SK-N-SH treated with all-trans-retinoic acid at 6 μM for 48 hours (cell line): Measurements from ENCODE around the gene SREBF1.

Experiments used
- ATAC-seq: fragments of 200-7000 bp; cut with Tn5 transposase; 3 replicates; pipeline ENCODE4 v1.9.1; 2020; ENCODE audit warnings: mild to moderate bottlenecking, moderate library complexity
- ARNTL ChIP-seq: fragments of 450-650 bp; formaldehyde crosslinking; IDR thresholded peaks from 2 replicates; pipeline ENCODE4 v1.5.0; 2020; ENCODE audit warnings: low read depth, mild to moderate bottlenecking, moderate library complexity, borderline replicate concordance
- BACH2 ChIP-seq: fragments of 250-450 bp; sonication (Bioruptor Pico); IDR thresholded peaks from 2 replicates; pipeline ENCODE4 v1.9.0; 2021; ENCODE audit warnings: mild to moderate bottlenecking, borderline replicate concordance
- CREB5 ChIP-seq: fragments of 250-450 bp; sonication (Bioruptor Pico); IDR thresholded peaks from 2 replicates; pipeline ENCODE4 v1.5.1; 2020; ENCODE audit warnings: low read depth, mild to moderate bottlenecking, moderate library complexity
- CSRNP3 ChIP-seq: fragments of 250-450 bp; sonication (Bioruptor Pico); IDR thresholded peaks from 2 replicates; pipeline ENCODE4 v1.5.1; 2021; ENCODE audit warnings: mild to moderate bottlenecking, moderate library complexity
- ESRRG ChIP-seq: fragments of 250-450 bp; sonication (Bioruptor Pico); IDR thresholded peaks from 2 replicates; pipeline ENCODE4 v1.6.1; 2021; ENCODE audit warnings: mild to moderate bottlenecking
- GLIS3 ChIP-seq: fragments of 250-450 bp; sonication (Bioruptor Pico); IDR thresholded peaks from 2 replicates; pipeline ENCODE4 v1.5.0; 2020; ENCODE audit warnings: mild to moderate bottlenecking, moderate library complexity
- ISL1 ChIP-seq: fragments of 250-450 bp; sonication (Bioruptor Pico); IDR thresholded peaks from 2 replicates; pipeline ENCODE4 v2.1.2; 2022; ENCODE audit warnings: mild to moderate bottlenecking, moderate library complexity
- OSR1 ChIP-seq: fragments of 250-450 bp; sonication (Bioruptor Pico); IDR thresholded peaks from 2 replicates; pipeline ENCODE4 v1.8.0; 2022; ENCODE audit warnings: moderate library complexity, mild to moderate bottlenecking, inconsistent platforms
- PATZ1 ChIP-seq: fragments of 250-450 bp; sonication (Bioruptor Pico); IDR thresholded peaks from 2 replicates; pipeline ENCODE4 v1.8.0; 2020; ENCODE audit warnings: mild to moderate bottlenecking, moderate library complexity, borderline replicate concordance
- POU6F1 ChIP-seq: fragments of 250-450 bp; sonication (Bioruptor Pico); IDR thresholded peaks from 2 replicates; pipeline ENCODE4 v1.8.0; 2021; ENCODE audit warnings: low read depth, mild to moderate bottlenecking, moderate library complexity, borderline replicate concordance
- PPARA ChIP-seq: fragments of 250-450 bp; sonication (Bioruptor Pico); IDR thresholded peaks from 2 replicates; pipeline ENCODE4 v1.5.0; 2020; ENCODE audit warnings: mild to moderate bottlenecking, borderline replicate concordance
- RARB ChIP-seq: fragments of 250-450 bp; sonication (Bioruptor Pico); IDR thresholded peaks from 2 replicates; pipeline ENCODE4 v1.8.0; 2021; ENCODE audit warnings: mild to moderate bottlenecking, moderate library complexity
- SNAI2 ChIP-seq: fragments of 250-450 bp; sonication (Bioruptor Pico); IDR thresholded peaks from 2 replicates; pipeline ENCODE4 v1.5.0; 2020; ENCODE audit warnings: mild to moderate bottlenecking, moderate library complexity
- TOX ChIP-seq: fragments of 250-450 bp; sonication (Bioruptor Pico); IDR thresholded peaks from 2 replicates; pipeline ENCODE4 v1.8.0; 2021; ENCODE audit warnings: mild to moderate bottlenecking, moderate library complexity, borderline replicate concordance
- TSHZ2 ChIP-seq: fragments of 250-450 bp; sonication (Bioruptor Pico); IDR thresholded peaks from 2 replicates; pipeline ENCODE4 v1.5.0; 2020; ENCODE audit warnings: mild to moderate bottlenecking, moderate library complexity
- ZC3H10 ChIP-seq: fragments of 250-450 bp; sonication (Bioruptor Pico); IDR thresholded peaks from 2 replicates; pipeline ENCODE4 v1.5.1; 2021; ENCODE audit warnings: mild to moderate bottlenecking, moderate library complexity
- ZFP3 ChIP-seq: fragments of 250-450 bp; sonication (Bioruptor Pico); IDR thresholded peaks from 2 replicates; pipeline ENCODE4 v1.5.0; 2020; ENCODE audit warnings: mild to moderate bottlenecking, moderate library complexity
- ZFP30 ChIP-seq: fragments of 450-650 bp; formaldehyde crosslinking; IDR thresholded peaks from 2 replicates; pipeline ENCODE4 v1.5.0; 2022; ENCODE audit warnings: mild to moderate bottlenecking, moderate library complexity
- ZNF565 ChIP-seq: fragments of 450-650 bp; formaldehyde crosslinking; conservative IDR thresholded peaks from 2 replicates; pipeline ENCODE4 v1.5.0; 2020; ENCODE audit warnings: low read depth, mild to moderate bottlenecking, moderate library complexity
- ZNF70 ChIP-seq: fragments of 450-650 bp; formaldehyde crosslinking; IDR thresholded peaks from 2 replicates; pipeline ENCODE4 v1.5.0; 2020; ENCODE audit warnings: mild to moderate bottlenecking, moderate library complexity
- ZNF8 ChIP-seq: fragments of 450-650 bp; formaldehyde crosslinking; IDR thresholded peaks from 2 replicates; pipeline ENCODE4 v1.5.0; 2020; ENCODE audit warnings: mild to moderate bottlenecking, moderate library complexity

SREBF1 gene

GRCh38 chr17:17819111-17819510 is 17.7 kb downstream of the SREBF1 start:
- ATAC-seq: no peak
- TF ChIP-seq ZC3H10: no peak
- no peak for TF ChIP-seq RARB (CRISPR knock-in tag)
- no peak for TF ChIP-seq ARNTL
- no peak for TF ChIP-seq ZNF565 (CRISPR knock-in tag)

GRCh38 chr17:17818088-17818526 is 18.7 kb downstream of the SREBF1 start:
- peak; percentile 49 for ATAC-seq
- TF ChIP-seq CREB5 (CRISPR knock-in tag) (no peak), ZFP3 (no peak), OSR1 (CRISPR knock-in tag) (no peak), GLIS3 (CRISPR knock-in tag) (no peak), BACH2 (CRISPR knock-in tag) (no peak), ZNF8 (CRISPR knock-in tag) (no peak), ARNTL (no peak), PATZ1 (CRISPR knock-in tag) (no peak), ISL1 (CRISPR knock-in tag) (no peak), CSRNP3 (no peak), SNAI2 (CRISPR knock-in tag) (no peak), PPARA (CRISPR knock-in tag) (no peak), RARB (CRISPR knock-in tag) (no peak), POU6F1 (CRISPR knock-in tag) (no peak)

GRCh38 chr17:17817552-17817947 is 19.2 kb downstream of the SREBF1 start:
- no peak for ATAC-seq
- TF ChIP-seq ZNF70 (CRISPR knock-in tag): no peak
- TF ChIP-seq OSR1 (CRISPR knock-in tag): no peak

GRCh38 chr17:17816831-17817551 is 19.8 kb downstream of the SREBF1 start:
- TF ChIP-seq GLIS3 (CRISPR knock-in tag) (no peak), CREB5 (CRISPR knock-in tag) (no peak), SNAI2 (CRISPR knock-in tag) (no peak), BACH2 (CRISPR knock-in tag) (no peak), TSHZ2 (no peak), ESRRG (CRISPR knock-in tag) (no peak), POU6F1 (CRISPR knock-in tag) (no peak), ZFP30 (CRISPR knock-in tag) (no peak), ISL1 (CRISPR knock-in tag) (no peak), TOX (CRISPR knock-in tag) (no peak)
- ATAC-seq: no peak
